Breast epithelium (tissue), 3 donors: Measurements from ENCODE around the gene NFIX.

Experiments used
- POLR2A ChIP-seq: fragments of 450-650 bp; IDR thresholded peaks from one replicate; pipeline ENCODE4 v1.6.1; 2016; ENCODE audit warnings: antibody characterized with exemption, mild to moderate bottlenecking, moderate library complexity
- POLR2AphosphoS5 ChIP-seq, 3 donors: sonication (generic); formaldehyde crosslinking; IDR thresholded peaks; one replicate each; pipeline ENCODE4 v1.6.1; 2017; ENCODE audit warnings: antibody characterized with exemption in 3 of 3
- TF ChIP-seq, protein P1 (sequence below), 3 donors: fragments of 450-650 bp; IDR thresholded peaks; one replicate each; pipeline ENCODE4 v1.5.1; 2016 to 2017; ENCODE audit warnings: antibody characterized with exemption in 3 of 3, mild to moderate bottlenecking in 3 of 3, moderate library complexity in 3 of 3

DNA sequence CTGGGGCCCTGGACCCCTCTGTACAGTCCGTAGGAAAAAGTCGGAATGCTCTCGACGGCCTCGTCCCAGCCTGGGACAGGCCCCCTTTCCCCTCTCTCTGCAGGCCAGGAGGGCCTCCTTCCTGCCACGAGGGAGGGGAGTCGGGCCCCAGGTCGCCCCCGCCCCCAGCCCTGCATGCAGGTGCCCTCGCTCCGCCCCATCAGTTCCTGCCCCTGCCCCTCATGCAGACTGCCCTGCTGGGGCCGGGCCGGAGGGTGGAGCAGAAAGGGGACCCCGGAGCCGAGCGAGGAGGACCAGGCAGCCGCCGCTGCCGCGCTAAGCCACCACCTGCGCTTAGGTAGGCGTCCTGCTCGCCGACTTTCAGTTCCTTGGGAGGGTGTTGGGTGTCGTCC, 100.1 kb downstream of the NFIX start:
- TF ChIP-seq, protein P1, sequence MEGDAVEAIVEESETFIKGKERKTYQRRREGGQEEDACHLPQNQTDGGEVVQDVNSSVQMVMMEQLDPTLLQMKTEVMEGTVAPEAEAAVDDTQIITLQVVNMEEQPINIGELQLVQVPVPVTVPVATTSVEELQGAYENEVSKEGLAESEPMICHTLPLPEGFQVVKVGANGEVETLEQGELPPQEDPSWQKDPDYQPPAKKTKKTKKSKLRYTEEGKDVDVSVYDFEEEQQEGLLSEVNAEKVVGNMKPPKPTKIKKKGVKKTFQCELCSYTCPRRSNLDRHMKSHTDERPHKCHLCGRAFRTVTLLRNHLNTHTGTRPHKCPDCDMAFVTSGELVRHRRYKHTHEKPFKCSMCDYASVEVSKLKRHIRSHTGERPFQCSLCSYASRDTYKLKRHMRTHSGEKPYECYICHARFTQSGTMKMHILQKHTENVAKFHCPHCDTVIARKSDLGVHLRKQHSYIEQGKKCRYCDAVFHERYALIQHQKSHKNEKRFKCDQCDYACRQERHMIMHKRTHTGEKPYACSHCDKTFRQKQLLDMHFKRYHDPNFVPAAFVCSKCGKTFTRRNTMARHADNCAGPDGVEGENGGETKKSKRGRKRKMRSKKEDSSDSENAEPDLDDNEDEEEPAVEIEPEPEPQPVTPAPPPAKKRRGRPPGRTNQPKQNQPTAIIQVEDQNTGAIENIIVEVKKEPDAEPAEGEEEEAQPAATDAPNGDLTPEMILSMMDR (IDR thresholded peaks at IDR 0.05) = no peak
- TF ChIP-seq POLR2AphosphoS5 (IDR thresholded peaks at IDR 0.05) (no peak), POLR2A (no peak)
